SH-SY5Y (cell line): ENCODE results near the gene SMNDC1.

Source experiments
- GATA2 ChIP-seq: IDR thresholded peaks from 2 replicates; pipeline ENCODE4 v1.6.1; 2011; ENCODE audit warnings: mild to moderate bottlenecking, low read depth, low read length
- GATA3 ChIP-seq: IDR thresholded peaks from 2 replicates; pipeline ENCODE4 v1.6.1; 2011; ENCODE audit warnings: low read depth, mild to moderate bottlenecking, low read length, moderate library complexity

GRCh38 chr10:110258542-110258941 lies 46.2 kb downstream of the SMNDC1 start:
- TF ChIP-seq GATA3 (no peak), GATA2 (no peak)
